Measurements from ENCODE around the gene MN1. TPM values are rescaled to one million over a fixed set of nuclear protein-coding genes. Genes with fewer than 3 reads are reported as not detected.

MN1 gene
- total RNA-seq, 2 donors from 2014 or later: 1.0 to 5.6 TPM

- no peak for ATAC-seq
- intact Hi-C loops (cut with DNase I): no loop called here
- TF ChIP-seq POLR2A (IDR thresholded peaks at IDR 0.05) (no peak), CTCF (IDR thresholded peaks at IDR 0.05) (no peak)
- H3K36me3 ChIP-seq (replicated peaks in 1 of 2; ENCODE audit: insufficient read depth in 1 of 2, low read depth in 2 of 2): no peaks in the 10 kb centered on the region
- peaks cover 30% of the 10 kb centered on the region for H3K4me1 ChIP-seq
- no peak overlapping the region for H3K4me3 ChIP-seq
- H3K9me3 ChIP-seq: no peaks in the 10 kb centered on the region
- DNase-seq: no peak
- H3K27ac ChIP-seq: no peak overlapping the region
- peaks cover 0 to 9% of the 10 kb centered on the region in 2 donors for H3K27me3 ChIP-seq
- 81 to 90% methylated on average over 33 to 65 of the region's 86 CpGs for WGBS, 2 donors
Measured at GRCh38 chr22:27797520-27798391, 3.8 kb downstream of the MN1 start.

GRCh38 chr22:27796829-27797519 lies 4.6 kb downstream of the MN1 start:
- Histone ChIP-seq H3K4me1 (peaks cover 29% of the 10 kb centered on the region), H3K4me3 (no peak overlapping the region), H3K9me3 (no peaks in the 10 kb centered on the region), H3K36me3 (replicated peaks in 1 of 2; ENCODE audit: insufficient read depth in 1 of 2, low read depth in 2 of 2) (no peaks in the 10 kb centered on the region), H3K27ac (no peak overlapping the region), H3K27me3 (peaks cover 0 to 9% of the 10 kb centered on the region in 2 donors)
- intact Hi-C loops (cut with DNase I): no loop called here
- DNase-seq (no peak), ATAC-seq (no peak)
- TF ChIP-seq POLR2A (IDR thresholded peaks at IDR 0.05) (no peak), CTCF (IDR thresholded peaks at IDR 0.05) (no peak)
- WGBS, 2 donors: 84 to 86% methylated on average over 34 to 44 of the region's 55 CpGs

- intact Hi-C loops (cut with DNase I): no loop called here
- peaks cover 30% of the 10 kb centered on the region for H3K4me1 ChIP-seq
- no peak overlapping the region for H3K27ac ChIP-seq
- no peaks in the 10 kb centered on the region for H3K36me3 ChIP-seq (replicated peaks in 1 of 2; ENCODE audit: insufficient read depth in 1 of 2, low read depth in 2 of 2)
- DNase-seq (no peak), ATAC-seq (no peak)
- H3K4me3 ChIP-seq: no peak overlapping the region
- no peak for TF ChIP-seq POLR2A (IDR thresholded peaks at IDR 0.05)
- no peak for TF ChIP-seq CTCF (IDR thresholded peaks at IDR 0.05)
- H3K27me3 ChIP-seq: peaks cover 0 to 9% of the 10 kb centered on the region in 2 donors
- H3K9me3 ChIP-seq: no peaks in the 10 kb centered on the region
- WGBS, 2 donors: 45 to 59% methylated on average over 15 of the region's 15 CpGs
Measured at GRCh38 chr22:27795696-27796517, 5.6 kb downstream of the MN1 start.

- DNase-seq (no peak), ATAC-seq (no peak)
- no peaks in the 10 kb centered on the region for H3K9me3 ChIP-seq
- H3K27ac ChIP-seq: no peak overlapping the region
- H3K36me3 ChIP-seq (replicated peaks in 1 of 2; ENCODE audit: insufficient read depth in 1 of 2, low read depth in 2 of 2): no peaks in the 10 kb centered on the region
- no peak overlapping the region for H3K4me3 ChIP-seq
- peaks cover 0 to 2% of the 10 kb centered on the region in 2 donors for H3K27me3 ChIP-seq
- WGBS, 2 donors: 89 to 92% methylated on average over 14 of the region's 14 CpGs
- intact Hi-C loops (cut with DNase I): no loop called here
- peaks cover 22% of the 10 kb centered on the region for H3K4me1 ChIP-seq
- TF ChIP-seq CTCF (IDR thresholded peaks at IDR 0.05) (no peak), POLR2A (IDR thresholded peaks at IDR 0.05) (no peak)
Measured at GRCh38 chr22:27795053-27795452, 6.5 kb downstream of the MN1 start.
